ENCODE measurements around the gene RFNG. TPM values are rescaled to one million over a fixed set of nuclear protein-coding genes. Genes with fewer than 3 reads are reported as not detected.
A peak's percentile ranks its signal among the peaks of the same experiment; 100 is the strongest.

The RFNG gene
- polyA plus RNA-seq, 1 experiment, result 11.8 TPM

- DNase-seq (ENCODE audit: low read depth, low spot score), result no peak
- POLR2A ChIA-PET, result interaction anchor here (1.1 kb wide), 1 partner anchor 49 kb away, joined by 3 read pairs; no protein-coding TSS in a partner anchor
- CTCF ChIA-PET, result interaction anchor here (0.5 kb wide), 1 partner anchor 92 kb away, joined by 5 read pairs; no protein-coding TSS in a partner anchor
Measured at GRCh38 chr17:82031885-82032627, 19.6 kb downstream of the RFNG start.

GRCh38 chr17:82031303-82031884, 20.2 kb downstream of the RFNG start, which contains the start of gene RAC3:
TSS of gene RAC3 (plus strand) at chr17:82031678. CDS start at chr17:82031762, 84 bp downstream.
- H3K27ac ChIP-seq (ENCODE audit: low read depth, low read length), result peak within 1 kb of the TSS; percentile 52
- no peak for TF ChIP-seq CTCF (IDR thresholded peaks at IDR 0.05; ENCODE audit: low read depth, low read length)
- ChIA-PET POLR2A (interaction anchor here (1.1 kb wide), 1 partner anchor 50 kb away, joined by 3 read pairs; no protein-coding TSS in a partner anchor), CTCF (interaction anchor here (1.5 to 1.9 kb wide), 2 partner anchors 12 to 124 kb away, joined by 4 to 21 read pairs; no protein-coding TSS in a partner anchor)
- H3K27me3 ChIP-seq (ENCODE audit: control insufficient read depth, insufficient read depth, low read length), result no peaks in the 10 kb centered on the region
- no peaks in the 10 kb centered on the region; the same call in 1 of the 2 replicates for H3K9me3 ChIP-seq (ENCODE audit: control insufficient read depth, insufficient read depth, low read length)
- peak within 1 kb of the TSS; percentile 57 for H3K4me3 ChIP-seq (ENCODE audit: low read depth, low read length)
- no peak for DNase-seq (ENCODE audit: low read depth, low spot score)

More at GRCh38 chr17:82031885-82032627, 19.6 kb downstream of the RFNG start:
- peak overlapping the region; percentile 57 for H3K4me3 ChIP-seq (ENCODE audit: low read depth, low read length)
- no peaks in the 10 kb centered on the region; the same call in 1 of the 2 replicates for H3K9me3 ChIP-seq (ENCODE audit: control insufficient read depth, insufficient read depth, low read length)
- H3K27ac ChIP-seq (ENCODE audit: low read depth, low read length), result no peak overlapping the region
- no peak for TF ChIP-seq CTCF (IDR thresholded peaks at IDR 0.05; ENCODE audit: low read depth, low read length)
- H3K27me3 ChIP-seq (ENCODE audit: control insufficient read depth, insufficient read depth, low read length), result no peaks in the 10 kb centered on the region

- peak; percentile 51 for DNase-seq (ENCODE audit: low read depth, low spot score)
- TF ChIP-seq CTCF (IDR thresholded peaks at IDR 0.05; ENCODE audit: low read depth, low read length), result peak; percentile 58
- CTCF ChIA-PET, result interaction anchor here (0.5 to 1.9 kb wide), 16 partner anchors 8 to 227 kb away, joined by 3 to 21 read pairs (median 4); no protein-coding TSS in a partner anchor
- Histone ChIP-seq H3K9me3 (ENCODE audit: control insufficient read depth, insufficient read depth, low read length) (no peaks in the 10 kb centered on the region; the same call in 1 of the 2 replicates), H3K27me3 (ENCODE audit: control insufficient read depth, insufficient read depth, low read length) (no peaks in the 10 kb centered on the region), H3K4me3 (ENCODE audit: low read depth, low read length) (peak overlapping the region; percentile 56), H3K27ac (ENCODE audit: low read depth, low read length) (peak overlapping the region; percentile 52)
- POLR2A ChIA-PET, result interaction anchor here (0.7 kb wide), 1 partner anchor 67 kb away, joined by 3 read pairs; the partner anchor contains the start of gene FASN
Measured at GRCh38 chr17:82030470-82031302, 20.9 kb downstream of the RFNG start.

GRCh38 chr17:82029990-82030469, 21.6 kb downstream of the RFNG start:
- Histone ChIP-seq H3K27me3 (ENCODE audit: control insufficient read depth, insufficient read depth, low read length) (no peaks in the 10 kb centered on the region), H3K4me3 (ENCODE audit: low read depth, low read length) (no peak overlapping the region), H3K9me3 (ENCODE audit: control insufficient read depth, insufficient read depth, low read length) (no peaks in the 10 kb centered on the region; the same call in 1 of the 2 replicates), H3K27ac (ENCODE audit: low read depth, low read length) (no peak overlapping the region)
- ChIA-PET CTCF (interaction anchor here (0.5 to 1.9 kb wide), 14 partner anchors 9 to 207 kb away, joined by 3 to 21 read pairs (median 4); no protein-coding TSS in a partner anchor), POLR2A (interaction anchor here (0.7 kb wide), 1 partner anchor 68 kb away, joined by 3 read pairs; the partner anchor contains the start of gene FASN)
- TF ChIP-seq CTCF (IDR thresholded peaks at IDR 0.05; ENCODE audit: low read depth, low read length), result no peak
- DNase-seq (ENCODE audit: low read depth, low spot score), result no peak
